Dermis microvascular lymphatic vessel endothelial cell (primary cell): ENCODE results near the gene CYB5R4. TPM values are rescaled to one million over a fixed set of nuclear protein-coding genes. Genes with fewer than 3 reads are reported as not detected.

Experiments used
- DNase-seq, 2 donors: peaks; one replicate each; pipeline versions ENCODE4 v3.0.0 to v3.0.0-alpha.2; 2010; ENCODE audit warnings: low read depth in 2 of 2
- total RNA-seq: library from RNA; depleted of rRNA; stranded (reverse); fragments of >200 nt; gene quantifications from 2 replicates; pipeline ENCODE4 v1.2.1, GENCODE V29; 2014

CYB5R4 gene, protein sequence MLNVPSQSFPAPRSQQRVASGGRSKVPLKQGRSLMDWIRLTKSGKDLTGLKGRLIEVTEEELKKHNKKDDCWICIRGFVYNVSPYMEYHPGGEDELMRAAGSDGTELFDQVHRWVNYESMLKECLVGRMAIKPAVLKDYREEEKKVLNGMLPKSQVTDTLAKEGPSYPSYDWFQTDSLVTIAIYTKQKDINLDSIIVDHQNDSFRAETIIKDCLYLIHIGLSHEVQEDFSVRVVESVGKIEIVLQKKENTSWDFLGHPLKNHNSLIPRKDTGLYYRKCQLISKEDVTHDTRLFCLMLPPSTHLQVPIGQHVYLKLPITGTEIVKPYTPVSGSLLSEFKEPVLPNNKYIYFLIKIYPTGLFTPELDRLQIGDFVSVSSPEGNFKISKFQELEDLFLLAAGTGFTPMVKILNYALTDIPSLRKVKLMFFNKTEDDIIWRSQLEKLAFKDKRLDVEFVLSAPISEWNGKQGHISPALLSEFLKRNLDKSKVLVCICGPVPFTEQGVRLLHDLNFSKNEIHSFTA
- 2.2 and 2.8 TPM in 2 replicates for total RNA-seq

DNA sequence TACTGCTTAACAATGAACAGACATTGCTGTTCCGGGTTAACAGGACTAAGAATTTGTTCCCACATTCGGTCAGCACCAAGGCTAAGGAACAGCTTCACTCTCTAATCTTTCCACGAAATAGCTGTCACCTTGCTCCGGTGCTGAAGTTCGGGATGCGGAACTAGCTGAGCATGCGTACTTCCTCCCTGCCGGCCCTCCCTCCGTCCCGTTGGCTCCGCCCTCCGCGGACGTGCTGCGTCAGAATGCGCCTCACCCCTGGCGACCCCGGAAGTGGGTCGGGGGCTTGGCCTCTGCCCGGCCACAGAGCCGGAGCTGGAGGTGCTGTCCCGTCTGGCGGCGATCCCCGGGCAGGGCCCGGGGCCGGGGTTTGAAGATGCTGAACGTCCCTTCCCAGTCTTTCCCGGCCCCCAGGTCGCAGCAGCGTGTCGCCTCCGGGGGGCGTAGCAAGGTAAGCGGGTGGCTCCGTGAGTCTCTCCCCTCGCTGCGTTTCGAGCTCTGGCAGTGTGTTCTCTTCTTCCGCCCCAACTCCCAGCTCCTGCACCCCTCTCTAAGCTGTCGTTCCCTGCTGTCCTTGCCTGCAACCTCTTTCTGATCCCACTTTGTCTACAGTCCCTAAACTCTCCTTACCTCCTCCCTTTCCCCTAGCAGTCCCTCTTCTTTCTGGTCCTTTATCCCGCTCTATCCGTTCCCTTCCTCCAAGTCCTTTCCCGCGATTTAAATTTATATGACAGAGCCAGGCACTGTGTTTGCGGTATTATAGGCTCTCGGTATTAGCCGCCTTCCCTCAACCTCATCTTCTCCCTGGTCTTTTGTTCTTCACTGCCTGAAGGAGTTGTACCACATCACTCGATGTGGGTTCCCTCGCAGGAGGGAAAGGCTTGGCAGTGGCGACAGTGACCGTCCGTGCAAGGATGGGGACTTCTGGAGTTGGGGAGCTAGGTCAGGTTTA is at the start of gene CYB5R4:
Gene CYB5R4 (plus strand): TSS at position 280 of the 949 bp plus-strand sequence. CDS start 94 bp downstream, at position 374.
- DNase-seq, result peak; percentile 92 to 95

DNA sequence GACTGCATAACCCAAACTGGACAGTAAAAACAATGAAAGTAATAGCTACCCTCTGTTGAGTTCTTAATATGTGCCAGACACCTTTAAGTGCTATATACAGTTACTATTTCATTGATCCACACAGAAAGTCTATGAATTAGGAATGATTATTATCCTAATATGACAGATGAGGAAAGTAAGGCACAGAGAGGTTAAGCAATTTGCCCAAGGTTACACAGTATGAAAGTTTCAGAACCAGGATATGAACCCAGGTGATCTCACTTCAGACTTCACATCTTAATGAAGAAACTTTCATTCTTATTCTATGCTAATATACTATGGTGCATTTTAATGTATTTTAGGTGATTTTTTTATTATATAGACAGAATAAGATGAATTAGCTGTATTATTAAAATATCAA is 46.9 kb upstream of the CYB5R4 start:
- no peak for DNase-seq

DNA sequence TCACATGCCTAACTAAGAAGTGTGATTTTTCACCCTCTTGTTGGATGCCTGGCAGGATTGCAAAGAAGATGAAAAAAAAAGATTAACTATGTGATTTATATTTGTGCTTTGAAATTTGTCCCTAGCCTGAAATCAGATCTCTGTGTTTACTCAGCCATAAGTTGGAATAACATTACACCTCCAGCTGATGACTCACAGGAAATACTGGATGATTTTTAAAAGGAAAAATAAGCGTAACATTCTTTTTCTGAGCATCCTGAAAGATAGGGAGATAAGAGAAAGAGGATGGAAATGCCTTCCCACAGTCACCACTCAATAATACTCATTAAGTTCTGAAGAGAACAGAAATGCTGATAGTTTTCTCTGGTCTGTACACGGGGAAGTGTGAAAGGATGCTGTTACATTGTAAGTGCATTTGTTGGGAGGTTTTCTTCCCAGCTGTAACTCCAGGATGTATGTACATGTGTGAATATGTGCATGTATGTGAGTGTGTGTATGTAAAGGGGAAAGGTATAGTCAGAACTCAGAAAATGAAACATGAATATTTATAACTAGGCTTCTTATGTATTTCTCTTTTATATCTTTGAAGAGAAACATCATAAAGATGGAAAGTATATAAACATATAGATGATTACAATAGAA is 43.7 kb upstream of the CYB5R4 start:
- peak; percentile 93 to 97 for DNase-seq

DNA sequence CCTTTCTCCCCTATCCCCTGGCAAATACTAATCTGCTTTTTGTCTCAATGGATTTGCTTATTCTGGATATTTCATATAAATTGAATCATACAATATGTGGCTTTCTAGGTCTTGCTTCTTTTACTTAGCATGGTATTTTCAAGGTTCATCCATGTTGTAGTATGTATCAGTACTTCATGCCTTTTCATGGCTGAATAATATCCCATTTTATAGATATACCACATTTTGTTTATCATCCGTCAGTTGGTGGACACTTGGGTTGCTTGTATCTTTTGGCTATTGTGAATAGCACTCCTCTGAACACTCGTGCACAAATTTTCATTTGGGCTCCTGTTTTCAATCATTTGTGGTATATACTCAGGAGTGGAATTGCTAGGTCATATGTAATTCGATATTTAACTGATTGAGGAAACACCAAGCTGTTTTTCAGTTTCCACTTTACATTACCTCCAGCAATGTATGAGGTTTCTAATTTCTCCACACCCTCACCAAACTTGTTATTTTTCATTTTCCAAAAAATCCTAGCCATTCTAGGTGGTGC is 36.8 kb upstream of the CYB5R4 start:
- no peak for DNase-seq

DNA sequence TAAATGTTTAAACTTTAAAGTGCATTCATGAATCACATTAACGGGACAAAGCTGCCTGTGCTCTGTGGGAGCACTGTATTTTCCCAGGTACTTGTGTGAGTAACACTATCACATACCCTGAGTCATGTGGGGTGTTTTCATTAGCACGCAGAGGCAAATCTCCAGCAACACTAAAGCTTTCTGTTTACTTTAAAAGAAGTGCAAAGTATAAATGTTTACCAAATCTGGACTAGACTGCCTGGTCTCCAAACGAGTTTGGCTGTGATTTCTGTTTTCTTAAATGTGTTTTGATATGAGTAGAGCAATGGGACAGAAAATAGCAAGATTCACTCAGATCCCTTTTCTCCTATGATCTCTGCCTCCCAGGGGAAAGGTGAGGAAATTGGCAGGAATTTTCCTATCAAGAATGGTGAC is 35.1 kb upstream of the CYB5R4 start:
- peak; percentile 47 to 94 for DNase-seq

DNA sequence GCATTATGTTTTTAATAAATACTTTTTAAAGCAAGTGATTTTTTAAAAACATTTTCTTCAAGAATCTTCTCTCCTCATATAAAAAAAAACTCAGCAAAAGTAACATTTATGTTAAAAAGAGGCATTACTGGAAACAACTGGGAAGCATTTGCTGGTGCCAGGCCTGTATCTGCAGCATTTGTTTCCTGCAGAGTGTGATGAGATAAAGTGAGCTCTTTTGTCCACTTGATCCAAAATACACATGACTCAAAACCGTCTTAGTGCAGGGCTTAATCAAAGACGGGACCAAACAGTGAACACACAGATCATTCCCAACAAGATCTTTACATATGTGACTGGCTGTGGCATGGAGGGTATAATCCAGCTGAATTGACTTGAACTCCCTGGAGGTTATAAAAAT is 34.7 kb upstream of the CYB5R4 start:
- peak in 1 of 2 donors; percentile 68 for DNase-seq

DNA sequence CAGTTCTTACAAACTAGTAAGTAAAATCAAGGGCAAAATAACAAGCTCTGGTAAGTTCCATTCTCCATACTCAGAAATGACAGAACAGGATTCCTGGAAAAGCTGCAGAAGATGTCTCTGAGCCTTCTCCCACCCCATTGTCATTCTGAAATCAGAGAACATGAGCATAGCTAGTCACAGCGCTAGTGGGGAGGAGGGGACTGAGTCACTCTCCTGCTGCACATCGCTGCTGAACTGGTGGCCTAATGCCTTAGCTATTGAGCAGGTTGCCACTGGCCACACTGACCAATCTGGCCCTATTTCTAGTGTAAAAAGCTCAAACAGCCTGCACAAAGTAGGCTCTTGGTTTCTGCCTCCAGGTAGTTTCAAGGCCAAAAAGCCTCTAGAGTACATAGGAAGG is 32.4 kb upstream of the CYB5R4 start:
- peak in 1 of 2 donors; percentile 8 for DNase-seq

DNA sequence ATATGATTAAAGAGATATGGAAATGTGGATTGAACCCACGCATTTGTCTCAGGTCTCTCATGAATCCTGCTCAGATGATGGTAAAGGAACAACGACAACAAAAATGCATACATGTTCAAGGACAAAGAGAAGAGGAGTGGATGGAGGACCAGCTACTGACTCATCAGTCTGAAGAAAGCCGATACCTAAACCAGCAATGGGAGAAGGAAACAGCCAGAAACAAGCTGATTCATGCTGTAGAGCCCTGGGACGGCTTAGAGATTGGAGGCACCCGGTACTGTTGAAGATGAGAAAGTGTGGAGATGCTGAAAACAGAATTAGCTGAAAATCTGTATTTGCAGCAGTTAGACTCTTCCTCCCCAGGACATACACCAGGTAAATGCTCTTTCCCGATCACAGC is 20.8 kb upstream of the CYB5R4 start:
- no peak for DNase-seq

DNA sequence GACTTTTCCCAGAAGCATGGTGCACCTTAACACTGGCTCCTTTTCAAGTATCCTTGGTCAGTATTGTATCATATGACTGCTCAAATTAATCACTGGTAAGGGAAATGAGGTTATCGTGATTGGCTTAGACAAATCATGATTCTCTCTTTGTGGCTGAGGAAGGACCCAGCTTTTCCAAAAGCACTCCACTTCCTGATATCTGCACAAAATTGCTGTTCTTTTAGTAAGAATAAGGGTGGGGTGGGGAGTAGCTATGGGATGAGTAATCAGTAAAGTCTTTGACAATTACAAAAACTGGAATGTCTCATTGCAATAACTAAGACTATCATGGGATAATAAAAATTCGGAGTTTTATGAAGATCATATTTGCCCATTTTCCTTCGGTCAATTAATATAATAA is 15.3 kb upstream of the CYB5R4 start:
- DNase-seq, result no peak

DNA sequence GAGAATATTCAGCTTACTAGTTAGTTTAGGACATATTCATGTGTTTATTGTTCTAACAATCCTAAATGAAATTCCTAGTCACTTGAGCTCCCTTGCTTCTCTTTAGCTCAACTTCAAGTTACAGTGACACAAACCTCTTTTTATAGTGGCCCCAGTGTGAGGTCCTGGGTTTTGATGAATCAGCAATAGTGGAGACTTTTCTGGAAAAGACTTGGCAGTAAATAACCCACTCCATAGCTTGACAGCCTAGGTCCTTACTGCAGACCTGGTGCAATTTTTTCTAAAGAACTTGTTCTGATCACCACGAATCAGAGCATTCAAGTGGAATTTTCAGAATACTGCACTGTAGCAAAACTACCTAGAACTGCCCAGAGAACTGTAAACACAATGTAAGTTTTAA is 13.2 kb upstream of the CYB5R4 start:
- DNase-seq, result no peak

DNA sequence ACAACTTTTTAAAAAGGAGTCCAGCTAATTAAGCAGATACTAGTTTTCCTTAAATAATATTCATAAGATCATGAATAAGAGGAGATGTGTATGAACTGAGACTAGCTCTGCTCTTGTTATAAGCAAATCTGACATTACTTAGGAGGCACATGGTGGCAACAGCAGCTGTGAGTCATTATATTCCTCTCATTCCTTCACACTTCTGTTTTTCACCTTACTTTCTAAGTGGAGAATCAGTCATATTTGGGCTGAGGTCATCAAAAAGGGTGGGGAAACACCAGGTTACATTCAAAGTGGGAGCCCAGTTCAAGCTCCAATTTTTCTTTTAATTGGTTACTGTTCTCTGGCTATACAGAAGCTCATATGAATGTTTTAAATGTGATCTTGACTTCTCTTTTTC is 12.3 kb upstream of the CYB5R4 start:
- DNase-seq, result no peak

DNA sequence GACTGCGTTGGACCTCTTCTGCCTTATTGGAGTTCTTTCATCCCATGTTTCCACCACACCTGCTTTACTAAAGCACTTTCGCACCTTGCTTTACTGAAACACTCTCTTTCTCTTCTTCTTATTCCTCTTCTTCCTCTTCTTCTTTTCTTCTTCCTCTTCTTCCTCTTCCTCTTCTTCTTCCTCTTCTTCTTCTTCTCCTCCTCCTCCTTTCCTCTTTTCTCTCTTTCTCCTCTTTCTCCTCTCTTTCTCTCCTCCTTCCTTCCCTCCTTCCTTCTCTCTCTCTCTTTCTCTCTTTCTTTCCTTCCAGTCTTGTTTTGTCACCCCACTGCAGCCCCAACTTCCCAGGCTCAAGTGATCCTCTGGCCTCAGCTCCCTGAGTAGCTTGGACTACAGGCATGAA is 10.4 kb upstream of the CYB5R4 start:
- no peak for DNase-seq

DNA sequence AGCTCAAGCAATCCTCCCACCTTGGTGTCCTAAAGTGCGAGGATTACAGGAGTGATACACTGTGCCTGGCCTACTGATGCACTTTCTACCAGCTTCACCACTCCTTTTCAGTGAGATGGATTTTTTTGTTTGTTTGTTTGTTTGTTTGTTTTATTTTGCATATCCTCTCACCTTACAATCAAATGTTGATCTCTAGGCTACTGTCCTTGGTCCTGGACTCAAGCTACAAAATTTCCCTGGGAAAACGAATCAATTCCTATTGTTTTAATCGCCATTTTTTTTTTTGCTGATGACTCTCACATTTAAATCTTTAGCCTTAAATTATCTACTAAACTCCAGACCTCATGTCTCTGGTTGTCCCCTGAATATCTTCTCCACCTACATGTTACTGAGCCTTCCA is 9.9 kb upstream of the CYB5R4 start:
- no peak for DNase-seq

DNA sequence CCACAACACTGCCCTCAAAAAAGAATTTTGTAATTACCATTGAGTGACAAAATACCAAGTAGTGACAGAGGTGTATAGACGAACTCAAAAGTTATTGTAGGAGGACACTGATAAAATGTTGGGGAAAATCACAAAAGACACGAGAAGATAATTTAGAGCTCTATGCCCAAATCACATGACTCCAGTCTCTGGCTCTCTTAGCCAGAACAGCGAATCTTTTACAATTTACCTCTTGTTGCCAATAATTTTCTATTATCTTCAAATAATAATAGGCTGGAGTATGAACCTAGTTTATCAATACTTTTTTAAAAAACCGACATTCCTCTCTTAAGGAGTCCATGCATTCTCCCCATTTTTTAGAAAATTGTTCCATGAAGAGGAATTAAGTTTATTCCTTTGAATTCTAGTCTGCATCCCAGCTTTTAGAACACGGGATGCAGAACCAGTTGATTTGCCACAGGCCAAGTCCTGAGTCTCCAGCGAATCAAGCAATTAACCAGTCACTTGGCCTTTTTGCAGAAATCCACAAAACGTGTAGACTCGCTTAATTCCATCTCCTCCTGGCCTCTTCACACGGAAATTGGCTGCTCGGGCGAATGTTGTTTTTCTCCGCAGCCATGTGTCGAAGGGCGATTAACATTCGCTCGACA is 6.8 kb upstream of the CYB5R4 start:
- no peak for DNase-seq

DNA sequence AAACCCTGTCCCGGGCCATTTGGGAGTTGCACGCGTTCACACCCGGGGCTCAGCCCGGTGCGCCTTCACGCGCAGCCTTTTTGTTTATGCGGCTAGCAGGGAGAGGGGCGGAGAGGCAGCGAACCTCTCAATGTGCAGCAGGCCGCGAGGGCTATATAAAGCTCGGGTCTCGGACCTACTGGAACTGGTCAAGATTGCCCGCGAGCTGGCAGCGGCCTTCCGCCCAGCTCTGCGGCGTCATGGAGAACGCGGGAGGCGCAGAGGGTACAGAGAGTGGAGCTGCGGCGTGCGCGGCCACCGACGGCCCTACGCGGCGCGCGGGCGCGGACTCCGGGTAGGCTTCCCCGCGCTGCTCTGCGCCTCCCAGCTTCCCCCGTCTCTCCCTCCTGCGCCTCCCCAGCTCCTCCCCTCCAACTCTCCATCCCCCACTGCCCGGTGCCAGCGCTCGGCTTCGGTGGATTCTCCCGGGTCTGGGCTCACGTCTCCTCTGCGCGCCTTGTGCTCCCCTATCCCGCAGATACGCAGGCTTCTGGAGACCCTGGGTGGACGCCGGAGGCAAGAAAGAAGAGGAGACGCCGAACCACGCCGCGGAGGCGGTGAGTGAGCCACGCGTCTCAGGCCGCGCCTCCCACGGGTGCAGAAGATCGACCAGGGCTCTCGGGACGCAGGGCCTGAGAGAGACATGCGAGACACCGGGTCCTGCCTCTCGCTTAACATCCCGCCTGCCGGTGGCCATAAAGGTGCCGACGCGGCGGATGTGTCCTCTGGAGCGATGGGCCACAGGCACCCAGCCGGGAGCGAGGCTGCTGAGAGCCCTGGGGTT is 6.1 kb upstream of the CYB5R4 start, which contains the start of gene RIPPLY2:
Gene RIPPLY2 (plus strand): TSS at position 183 of the 823 bp plus-strand sequence. CDS start 57 bp downstream, at position 240.
- DNase-seq, result peak in 1 of 2 donors; percentile 44

DNA sequence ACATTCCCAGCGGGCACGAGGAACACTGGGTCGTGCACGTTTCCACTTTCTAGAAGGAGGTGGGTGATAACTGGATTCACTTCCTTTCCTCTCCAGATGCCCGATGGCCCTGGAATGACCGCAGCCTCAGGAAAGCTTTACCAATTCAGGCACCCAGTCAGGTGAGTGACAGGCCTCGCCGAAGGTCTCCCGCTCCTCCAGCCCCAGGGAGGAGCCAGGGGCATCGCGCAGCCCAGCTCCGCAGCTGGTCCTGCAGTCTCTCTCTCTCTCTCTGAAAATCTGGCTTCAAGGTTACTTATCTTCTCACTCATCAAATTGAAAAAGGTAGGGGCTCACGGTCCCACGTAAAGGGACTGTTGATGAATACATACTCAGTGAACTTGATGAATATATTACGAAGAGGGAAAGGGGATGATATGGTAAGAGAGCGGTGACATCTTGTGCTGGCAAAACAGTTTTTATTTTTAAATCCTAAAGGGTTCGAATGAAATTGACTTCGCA is 5.4 kb upstream of the CYB5R4 start:
- DNase-seq, result no peak

DNA sequence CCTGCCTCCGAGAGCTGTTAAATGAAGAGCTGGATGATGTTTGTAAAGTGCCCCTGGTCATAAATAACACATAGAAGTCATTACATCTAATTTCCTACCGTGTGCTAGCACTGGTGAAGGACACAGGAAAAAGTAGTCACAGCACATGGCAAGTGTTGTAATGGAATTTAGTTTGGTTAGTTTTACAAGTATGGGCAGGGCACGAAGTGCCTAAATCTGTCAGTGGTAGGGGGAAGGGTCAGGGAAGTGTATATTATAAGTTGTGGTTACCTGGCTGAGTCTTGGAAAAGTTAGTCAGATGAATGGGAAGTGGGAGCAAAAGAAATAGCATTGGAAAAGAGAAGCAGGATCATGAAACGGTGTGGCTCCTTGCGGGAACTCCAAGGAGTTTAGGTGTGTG is 4.7 kb upstream of the CYB5R4 start:
- DNase-seq, result no peak

DNA sequence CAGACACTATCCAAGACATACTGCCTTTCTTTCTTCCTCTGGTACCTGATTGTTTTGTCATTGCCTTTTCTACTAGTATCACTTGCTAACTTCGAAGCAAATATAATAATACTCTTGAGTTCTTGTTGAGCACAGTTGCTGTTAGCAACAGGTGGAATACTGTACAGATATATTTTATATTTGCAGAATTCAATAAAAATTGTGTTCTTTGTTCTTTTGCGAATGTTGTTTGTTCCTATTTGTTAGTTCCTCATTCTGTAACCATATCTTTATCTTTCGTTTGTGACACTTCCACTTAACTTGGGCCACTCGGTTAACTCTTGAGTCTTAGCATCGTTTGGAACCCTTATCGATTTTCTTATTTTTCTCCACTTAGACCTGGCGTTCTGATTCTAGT is 868 bp downstream of the CYB5R4 start:
- DNase-seq, result no peak

DNA sequence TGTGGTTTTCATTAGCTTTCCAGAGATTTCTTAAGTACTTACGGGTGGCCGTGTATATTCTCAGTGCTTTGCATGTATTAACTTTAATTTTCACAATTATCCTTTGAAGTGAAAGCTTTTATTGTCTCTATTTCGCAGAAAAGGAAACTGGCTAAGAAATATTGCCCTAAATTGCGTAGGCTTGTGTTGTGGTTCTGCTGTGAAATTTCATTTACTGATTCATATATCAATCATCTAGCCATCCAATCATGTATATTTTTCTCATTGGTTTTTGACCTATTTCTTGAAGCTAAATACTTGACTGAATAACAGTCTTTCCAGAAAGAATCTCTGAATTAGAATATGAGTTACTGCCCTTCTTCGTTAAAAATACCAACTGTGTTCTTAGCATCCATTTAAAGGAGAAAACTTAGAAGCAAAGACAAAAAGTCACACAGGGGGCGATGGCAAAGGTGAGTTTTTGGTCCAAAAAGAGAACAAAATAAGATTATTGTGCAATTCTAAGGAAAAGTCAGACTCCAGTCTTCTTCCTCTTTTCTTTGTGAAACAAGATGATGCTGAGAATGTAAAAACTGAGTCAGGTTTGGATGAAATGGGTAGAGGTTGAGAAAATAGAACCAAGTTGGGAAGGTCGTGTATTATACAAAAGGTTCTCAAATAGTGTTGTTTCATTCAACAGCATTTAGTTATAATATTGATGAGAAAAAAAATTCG is 1.4 kb downstream of the CYB5R4 start:
- no peak for DNase-seq
